NCI-H1930 (cell line): Measurements from ENCODE around the gene ERBB4.

Experiments
- DNase-seq, 2 experiments: peaks; one replicate each; lab custom pipeline; 2025; lab: John Stamatoyannopoulos, UW

The ERBB4 gene

DNA sequence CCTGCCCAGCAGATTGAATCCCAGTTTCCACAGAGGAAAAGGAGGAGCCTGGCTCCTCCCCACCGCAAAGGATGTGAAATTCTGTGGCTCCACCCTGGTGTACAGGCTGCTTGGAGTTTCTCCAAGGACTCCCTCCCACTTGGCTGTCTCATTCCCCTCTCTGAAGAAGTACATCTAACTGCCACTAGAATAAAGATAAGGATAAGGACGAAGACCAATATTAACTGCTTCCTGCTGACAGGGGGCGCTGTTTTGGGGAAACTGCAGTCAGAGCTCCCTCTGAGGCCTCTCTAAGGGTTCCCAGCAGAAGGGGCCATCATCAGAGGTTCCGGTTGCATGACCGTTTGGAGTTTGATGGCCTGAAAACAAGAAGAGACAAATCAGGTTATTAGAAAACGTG lies 1191.3 kb downstream of the ERBB4 start:
- no peak for DNase-seq

DNA sequence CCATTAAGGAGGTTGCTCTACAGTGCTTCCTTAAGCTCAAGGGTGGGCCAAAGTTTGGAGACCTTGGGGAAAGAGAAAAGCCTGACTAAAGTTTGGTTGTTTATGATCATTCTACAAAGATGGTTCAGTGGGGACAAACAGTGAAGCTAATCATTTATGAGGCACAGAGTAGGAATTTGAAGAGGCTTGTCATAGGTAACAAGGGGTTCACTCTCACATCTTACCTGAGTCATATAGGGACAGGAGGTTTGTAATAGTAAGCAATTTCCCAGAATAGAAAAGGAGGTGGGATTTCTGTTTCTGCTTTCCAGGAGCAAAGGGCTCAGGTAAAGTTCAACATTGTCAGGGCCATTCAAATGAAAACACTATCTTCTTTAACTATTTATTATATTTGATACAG lies 1194.3 kb downstream of the ERBB4 start:
- no peak for DNase-seq

DNA sequence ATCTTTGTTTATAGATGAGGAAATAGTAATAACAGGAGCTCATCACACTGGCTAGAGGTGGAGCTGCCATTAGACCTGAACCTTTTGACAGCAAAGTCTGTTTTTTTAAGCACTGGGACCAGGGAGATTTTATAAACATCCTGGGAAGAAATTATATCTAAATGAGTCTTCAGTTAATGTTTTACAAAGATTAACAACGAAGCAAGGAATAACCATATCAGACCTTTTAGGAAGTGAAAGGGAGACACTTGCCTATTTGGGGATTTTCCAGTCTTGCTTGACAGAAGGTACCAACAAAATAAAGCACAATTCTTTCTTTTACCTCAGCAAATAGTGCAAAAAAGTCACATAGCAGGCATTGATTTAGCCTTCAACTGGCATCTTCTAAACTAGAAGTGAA lies 1205.2 kb downstream of the ERBB4 start:
- no peak for DNase-seq

DNA sequence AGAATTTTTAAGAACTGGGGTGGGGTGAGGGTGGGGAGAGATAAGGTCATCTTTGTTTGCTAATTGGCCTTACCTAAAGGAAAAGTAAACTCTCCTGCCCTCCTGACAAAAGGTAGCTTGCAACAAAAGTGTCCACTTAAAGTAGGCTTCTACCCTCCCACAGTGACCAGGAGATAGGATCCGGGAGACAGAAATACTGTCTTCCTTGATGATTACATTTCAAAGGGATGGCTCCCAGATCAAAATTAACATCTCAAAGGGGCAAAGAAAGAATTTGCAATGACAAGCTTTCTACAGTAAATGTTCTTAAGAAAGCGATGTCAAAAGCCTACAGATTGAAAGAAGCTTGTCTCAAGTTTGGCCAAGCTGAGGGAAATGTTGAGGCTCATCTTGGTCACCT lies 1206.9 kb downstream of the ERBB4 start:
- no peak for DNase-seq

DNA sequence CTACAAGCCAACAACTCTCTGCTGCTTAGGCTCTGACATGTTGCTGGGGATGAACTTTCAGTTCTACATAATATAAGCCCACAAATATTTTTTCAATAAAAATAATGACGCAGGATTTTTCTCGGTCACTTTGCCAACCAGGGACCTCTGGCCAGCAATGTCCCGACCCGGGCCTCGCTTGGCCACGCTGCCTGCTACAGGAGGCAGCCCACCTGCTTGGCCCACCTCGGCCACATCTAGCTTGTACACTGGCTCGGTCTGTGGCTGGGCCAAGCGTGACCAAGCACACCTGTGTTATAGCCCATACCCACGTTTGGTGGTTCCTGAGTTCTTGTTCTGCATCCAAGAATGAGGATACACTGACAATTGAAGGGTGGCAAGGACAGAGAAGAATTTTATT lies 1208.7 kb downstream of the ERBB4 start:
- DNase-seq = no peak

DNA sequence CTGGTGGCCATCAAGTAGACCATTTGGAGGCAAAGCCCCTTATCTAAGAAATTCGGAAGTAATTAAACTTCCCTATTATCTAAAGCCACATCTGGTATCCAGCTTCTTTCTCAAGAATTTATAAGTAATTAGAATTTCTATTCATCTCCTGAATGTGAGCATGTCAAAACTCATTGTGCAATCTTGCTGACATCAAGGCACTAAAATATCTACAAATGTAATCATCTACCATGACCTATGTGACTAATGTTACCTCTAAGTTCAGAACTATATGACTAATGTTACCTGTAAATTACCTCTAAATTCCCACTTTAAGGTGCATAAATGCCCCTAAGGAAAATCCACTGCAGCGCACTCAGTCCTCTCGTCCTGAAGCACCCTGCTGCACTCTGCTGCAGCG lies 1209.2 kb downstream of the ERBB4 start:
- no peak for DNase-seq

DNA sequence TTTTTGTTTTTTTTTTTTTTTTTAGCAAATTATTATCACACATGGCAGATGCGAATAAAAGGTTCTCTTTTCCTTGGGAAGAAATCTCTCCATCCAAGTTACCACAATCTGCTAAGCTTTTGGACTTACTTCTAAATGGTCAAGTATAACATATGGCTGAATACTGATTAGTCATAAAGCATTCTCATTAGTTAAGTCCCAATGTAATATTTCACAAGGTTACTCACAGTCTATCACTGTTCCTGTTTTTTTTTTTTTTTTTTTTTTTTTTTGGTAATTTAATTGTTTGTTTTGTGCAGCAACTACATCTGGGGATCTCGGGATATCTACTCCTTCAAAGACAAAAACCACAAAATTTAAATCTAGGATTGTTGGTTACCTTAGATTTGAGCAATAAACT lies 1210.5 kb downstream of the ERBB4 start:
- no peak for DNase-seq
